Glutamatergic neuron (in vitro differentiated cells): ENCODE measurements around the gene DTNA. TPM values are rescaled to one million over a fixed set of nuclear protein-coding genes. Genes with fewer than 3 reads are reported as not detected.

ENCODE experiments used
- DNase-seq: peaks from one replicate; pipeline ENCODE4 v3.0.0; 2022
- H3K27ac Mint-ChIP-seq: one replicate; pipeline ENCODE4 v1.8.0; 2020; ENCODE audit warnings: mild to moderate bottlenecking, mixed read lengths, inconsistent platforms; ENCODE audit not compliant: unreplicated experiment
- H3K27me3 Mint-ChIP-seq: one replicate; pipeline ENCODE4 v1.8.0; 2020; ENCODE audit warnings: mild to moderate bottlenecking, moderate library complexity, mixed read lengths, inconsistent platforms; ENCODE audit not compliant: unreplicated experiment
- H3K36me3 Mint-ChIP-seq: one replicate; pipeline ENCODE4 v1.8.0; 2020; ENCODE audit warnings: mild to moderate bottlenecking, mixed read lengths, inconsistent platforms; ENCODE audit not compliant: unreplicated experiment
- H3K4me1 Mint-ChIP-seq: one replicate; pipeline ENCODE4 v1.8.0; 2020; ENCODE audit warnings: mild to moderate bottlenecking, low read depth, mixed read lengths, inconsistent platforms; ENCODE audit not compliant: unreplicated experiment
- H3K4me3 Mint-ChIP-seq: one replicate; pipeline ENCODE4 v1.8.0; 2020; ENCODE audit warnings: mild to moderate bottlenecking, mixed read lengths, inconsistent platforms; ENCODE audit not compliant: unreplicated experiment
- H3K9me3 Mint-ChIP-seq: one replicate; pipeline ENCODE4 v1.8.0; 2020; ENCODE audit warnings: mild to moderate bottlenecking, moderate library complexity, mixed read lengths, inconsistent platforms; ENCODE audit not compliant: unreplicated experiment
- CTCF ChIP-seq: fragments of 200-600 bp; sonication (generic); IDR thresholded peaks from one replicate; pipeline ENCODE4 v1.5.0; 2021; ENCODE audit not compliant: partially characterized antibody, unreplicated experiment
- total RNA-seq: library from RNA; stranded (reverse); fragmentation: NEBNext Ultra II Directional; extraction: Animal tissue kit (Norgen Biotek cat#: 25700); gene quantifications from one replicate; pipeline ENCODE4 v1.2.1, GENCODE V29; 2021; ENCODE audit not compliant: unreplicated experiment

Gene DTNA
- total RNA-seq, 1 donor from 2014 or later, result 29.5 TPM

- H3K4me3 Mint-ChIP-seq, result no peak overlapping the region
- H3K27me3 Mint-ChIP-seq, result no peaks in the 10 kb centered on the region
- no peak for DNase-seq
- no peak overlapping the region for H3K27ac Mint-ChIP-seq
- H3K4me1 Mint-ChIP-seq, result no peaks in the 10 kb centered on the region
- no peak for TF ChIP-seq CTCF
- H3K9me3 Mint-ChIP-seq, result no peaks in the 10 kb centered on the region
- no peaks in the 10 kb centered on the region for H3K36me3 Mint-ChIP-seq
Measured at GRCh38 chr18:34779112-34779511, 69.0 kb downstream of the DTNA start.

GRCh38 chr18:34780856-34781255 is 70.8 kb downstream of the DTNA start:
- no peak for TF ChIP-seq CTCF
- DNase-seq, result no peak
- Mint-ChIP-seq H3K27me3 (no peaks in the 10 kb centered on the region), H3K9me3 (no peaks in the 10 kb centered on the region), H3K36me3 (no peaks in the 10 kb centered on the region), H3K27ac (no peak overlapping the region), H3K4me3 (no peak overlapping the region), H3K4me1 (no peaks in the 10 kb centered on the region)

GRCh38 chr18:34783501-34783900 is 73.4 kb downstream of the DTNA start:
- Mint-ChIP-seq H3K4me3 (no peak overlapping the region), H3K36me3 (no peaks in the 10 kb centered on the region), H3K4me1 (no peaks in the 10 kb centered on the region), H3K27me3 (no peaks in the 10 kb centered on the region), H3K9me3 (no peaks in the 10 kb centered on the region), H3K27ac (no peak overlapping the region)
- TF ChIP-seq CTCF, result no peak
- DNase-seq, result no peak

GRCh38 chr18:34786162-34786741 is 76.2 kb downstream of the DTNA start:
- TF ChIP-seq CTCF, result no peak
- no peak for DNase-seq
- Mint-ChIP-seq H3K36me3 (no peaks in the 10 kb centered on the region), H3K27ac (no peak overlapping the region), H3K9me3 (no peaks in the 10 kb centered on the region), H3K27me3 (peaks cover 1% of the 10 kb centered on the region), H3K4me3 (no peak overlapping the region), H3K4me1 (no peaks in the 10 kb centered on the region)

GRCh38 chr18:34787931-34788532 is 77.9 kb downstream of the DTNA start:
- no peak for DNase-seq
- Mint-ChIP-seq H3K4me3 (no peak overlapping the region), H3K36me3 (no peaks in the 10 kb centered on the region), H3K4me1 (no peaks in the 10 kb centered on the region), H3K9me3 (no peaks in the 10 kb centered on the region), H3K27me3 (peaks cover 1% of the 10 kb centered on the region), H3K27ac (no peak overlapping the region)
- TF ChIP-seq CTCF, result peak; percentile 83
